ENCODE data around the gene LAPTM5. TPM values are rescaled to one million over a fixed set of nuclear protein-coding genes. Genes with fewer than 3 reads are reported as not detected.

Gene LAPTM5
- total RNA-seq, 1 experiment from 2014 or later: 1.5 TPM

- no peaks in the 10 kb centered on the region for H3K9me2 ChIP-seq (ENCODE audit: insufficient read depth)
- H3K79me2 ChIP-seq (ENCODE audit: insufficient read depth, low read length): no peaks in the 10 kb centered on the region
- no peak overlapping the region for H3K27ac ChIP-seq (ENCODE audit: low read depth, low read length)
- DNase-seq (ENCODE audit: low read depth, low spot score): no peak
- H3K4me2 ChIP-seq (ENCODE audit: low read length): no peak overlapping the region
- ChIA-PET CTCF (interaction anchor here (6.1 kb wide), 1 partner anchor 55 kb away, joined by 49 read pairs; no protein-coding TSS in a partner anchor), POLR2A (no interaction called here), RAD21 (ENCODE audit: low non-redundant PET in 1 of 2, low total read pairs in 2 of 2, uncharacterized antibody in 2 of 2, unreplicated experiment in 2 of 2) (no interaction called here)
- H3K9ac ChIP-seq (ENCODE audit: low read length): no peak overlapping the region
- H3K27me3 ChIP-seq (ENCODE audit: insufficient read depth, low read length): no peaks in the 10 kb centered on the region
- peaks cover 16 to 17% of the 10 kb centered on the region in 2 experiments for H3K4me1 ChIP-seq (ENCODE audit: control insufficient read depth in 1 of 2, insufficient read depth in 2 of 2, low read length in 2 of 2)
- H3K4me3 ChIP-seq (replicated peaks in 1 of 2; ENCODE audit: low read depth in 1 of 2, low read length in 2 of 2): no peak overlapping the region
- TF ChIP-seq, protein P1, sequence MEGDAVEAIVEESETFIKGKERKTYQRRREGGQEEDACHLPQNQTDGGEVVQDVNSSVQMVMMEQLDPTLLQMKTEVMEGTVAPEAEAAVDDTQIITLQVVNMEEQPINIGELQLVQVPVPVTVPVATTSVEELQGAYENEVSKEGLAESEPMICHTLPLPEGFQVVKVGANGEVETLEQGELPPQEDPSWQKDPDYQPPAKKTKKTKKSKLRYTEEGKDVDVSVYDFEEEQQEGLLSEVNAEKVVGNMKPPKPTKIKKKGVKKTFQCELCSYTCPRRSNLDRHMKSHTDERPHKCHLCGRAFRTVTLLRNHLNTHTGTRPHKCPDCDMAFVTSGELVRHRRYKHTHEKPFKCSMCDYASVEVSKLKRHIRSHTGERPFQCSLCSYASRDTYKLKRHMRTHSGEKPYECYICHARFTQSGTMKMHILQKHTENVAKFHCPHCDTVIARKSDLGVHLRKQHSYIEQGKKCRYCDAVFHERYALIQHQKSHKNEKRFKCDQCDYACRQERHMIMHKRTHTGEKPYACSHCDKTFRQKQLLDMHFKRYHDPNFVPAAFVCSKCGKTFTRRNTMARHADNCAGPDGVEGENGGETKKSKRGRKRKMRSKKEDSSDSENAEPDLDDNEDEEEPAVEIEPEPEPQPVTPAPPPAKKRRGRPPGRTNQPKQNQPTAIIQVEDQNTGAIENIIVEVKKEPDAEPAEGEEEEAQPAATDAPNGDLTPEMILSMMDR (IDR thresholded peaks at IDR 0.05 in 2 of 3, conservative IDR thresholded peaks at IDR 0.05 in 1 of 3; ENCODE audit: borderline replicate concordance in 1 of 3, insufficient read depth in 1 of 3, low read depth in 2 of 3, low read length in 2 of 3): peak in 2 of 3 experiments; percentile 42 to 62; a peak in 4 of 6 replicates
- TF ChIP-seq ZFX (IDR thresholded peaks at IDR 0.05): no peak
- no peak for TF ChIP-seq POLR2A (IDR thresholded peaks at IDR 0.05; ENCODE audit: borderline replicate concordance, extremely low read depth, insufficient read depth, insufficient read length)
- ATAC-seq: no peak
- H2AFZ ChIP-seq (ENCODE audit: low read depth, low read length, poor library complexity, severe bottlenecking): no peak overlapping the region
- no peaks in the 10 kb centered on the region for H3K9me3 ChIP-seq (ENCODE audit: control insufficient read depth in 1 of 2, insufficient read depth in 1 of 2, low read depth in 1 of 2, low read length in 2 of 2)
- no peaks in the 10 kb centered on the region for H4K20me1 ChIP-seq (ENCODE audit: insufficient read depth)
- no TSS peak for BruUV-seq (replicated peaks)
- H3K36me3 ChIP-seq (ENCODE audit: control insufficient read depth in 1 of 2, insufficient read depth in 2 of 2, low read length in 2 of 2): no peaks in the 10 kb centered on the region
- intact Hi-C loops (cut with micrococcal nuclease): no loop called here
Measured at GRCh38 chr1:30724175-30724574, 33.4 kb downstream of the LAPTM5 start.

DNA sequence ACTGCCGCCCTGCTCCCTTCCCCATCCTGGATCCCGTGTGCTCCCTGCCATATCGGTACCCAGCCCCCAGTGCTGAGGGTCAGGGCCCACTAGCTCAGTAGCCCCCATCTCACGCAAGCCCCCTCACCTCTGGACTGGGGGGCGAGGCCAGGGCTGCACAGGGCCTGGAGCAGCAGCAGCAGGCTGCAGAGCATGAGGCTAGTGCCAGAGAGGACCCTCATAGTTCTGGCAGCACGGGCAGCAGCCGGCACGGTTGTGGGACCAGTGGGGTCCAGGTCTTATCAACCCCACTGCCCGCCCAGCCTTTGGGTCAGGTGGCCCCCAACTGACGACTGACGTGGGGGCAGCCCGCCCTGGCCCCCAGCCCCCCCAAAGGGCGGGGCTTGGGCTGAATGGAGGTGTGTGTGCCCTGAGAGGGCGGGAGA lies 34.2 kb downstream of the LAPTM5 start, which contains the start of gene MATN1:
MATN1 (minus strand) TSS at position 255 of the 425 bp plus-strand sequence; CDS start at position 221, 34 bp downstream.
- POLR2A ChIA-PET: no interaction called here

More for the DNA sequence above, 34.2 kb downstream of the LAPTM5 start, which contains the start of gene MATN1:
- no TSS peak for BruUV-seq (replicated peaks)
- DNase-seq (ENCODE audit: low read depth, low spot score) (no peak), ATAC-seq (no peak)
- Histone ChIP-seq H3K4me3 (replicated peaks in 1 of 2; ENCODE audit: low read depth in 1 of 2, low read length in 2 of 2) (no peak within 1 kb of the TSS), H3K4me2 (ENCODE audit: low read length) (no peak within 1 kb of the TSS), H3K27me3 (ENCODE audit: insufficient read depth, low read length) (no peaks in the 10 kb centered on the region), H3K27ac (ENCODE audit: low read depth, low read length) (no peak within 1 kb of the TSS; the same call in 1 of the 2 replicates), H3K79me2 (ENCODE audit: insufficient read depth, low read length) (no peaks in the 10 kb centered on the region), H3K9me2 (ENCODE audit: insufficient read depth) (no peaks in the 10 kb centered on the region), H3K36me3 (ENCODE audit: control insufficient read depth in 1 of 2, insufficient read depth in 2 of 2, low read length in 2 of 2) (no peaks in the 10 kb centered on the region), H3K9ac (ENCODE audit: low read length) (no peak within 1 kb of the TSS), H4K20me1 (ENCODE audit: insufficient read depth) (no peaks in the 10 kb centered on the region), H3K4me1 (ENCODE audit: control insufficient read depth in 1 of 2, insufficient read depth in 2 of 2, low read length in 2 of 2) (peaks cover 16 to 24% of the 10 kb centered on the region in 2 experiments), H3K9me3 (ENCODE audit: control insufficient read depth in 1 of 2, insufficient read depth in 1 of 2, low read depth in 1 of 2, low read length in 2 of 2) (no peaks in the 10 kb centered on the region), H2AFZ (ENCODE audit: low read depth, low read length, poor library complexity, severe bottlenecking) (no peak within 1 kb of the TSS)
- RAD21 ChIA-PET (ENCODE audit: low non-redundant PET in 1 of 2, low total read pairs in 2 of 2, uncharacterized antibody in 2 of 2, unreplicated experiment in 2 of 2): no interaction called here
- TF ChIP-seq SP1 (IDR thresholded peaks at IDR 0.05; ENCODE audit: low read depth): no peak
- no peak for TF ChIP-seq ATF3 (IDR thresholded peaks at IDR 0.05)
- no peak for TF ChIP-seq ELF1 (IDR thresholded peaks at IDR 0.05; ENCODE audit: borderline replicate concordance, low read depth)
- TF ChIP-seq SRF (IDR thresholded peaks at IDR 0.05; ENCODE audit: low read depth): no peak
- TF ChIP-seq, protein P2, sequence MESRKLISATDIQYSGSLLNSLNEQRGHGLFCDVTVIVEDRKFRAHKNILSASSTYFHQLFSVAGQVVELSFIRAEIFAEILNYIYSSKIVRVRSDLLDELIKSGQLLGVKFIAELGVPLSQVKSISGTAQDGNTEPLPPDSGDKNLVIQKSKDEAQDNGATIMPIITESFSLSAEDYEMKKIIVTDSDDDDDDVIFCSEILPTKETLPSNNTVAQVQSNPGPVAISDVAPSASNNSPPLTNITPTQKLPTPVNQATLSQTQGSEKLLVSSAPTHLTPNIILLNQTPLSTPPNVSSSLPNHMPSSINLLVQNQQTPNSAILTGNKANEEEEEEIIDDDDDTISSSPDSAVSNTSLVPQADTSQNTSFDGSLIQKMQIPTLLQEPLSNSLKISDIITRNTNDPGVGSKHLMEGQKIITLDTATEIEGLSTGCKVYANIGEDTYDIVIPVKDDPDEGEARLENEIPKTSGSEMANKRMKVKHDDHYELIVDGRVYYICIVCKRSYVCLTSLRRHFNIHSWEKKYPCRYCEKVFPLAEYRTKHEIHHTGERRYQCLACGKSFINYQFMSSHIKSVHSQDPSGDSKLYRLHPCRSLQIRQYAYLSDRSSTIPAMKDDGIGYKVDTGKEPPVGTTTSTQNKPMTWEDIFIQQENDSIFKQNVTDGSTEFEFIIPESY (IDR thresholded peaks at IDR 0.05; ENCODE audit: extremely low read depth, insufficient replicate concordance, low read length): no peak
- no peak for TF ChIP-seq ZNF274 (IDR thresholded peaks at IDR 0.05; ENCODE audit: low read depth, low read length)
- no peak for TF ChIP-seq RAD21 (IDR thresholded peaks at IDR 0.05; ENCODE audit: low read depth)
- no peak for TF ChIP-seq YY1 (IDR thresholded peaks at IDR 0.05; ENCODE audit: extremely low read depth, insufficient replicate concordance, low read depth, low read length)
- intact Hi-C loops (cut with micrococcal nuclease): no loop called here
- CTCF ChIA-PET: interaction anchor here (6.1 kb wide), 1 partner anchor 56 kb away, joined by 49 read pairs; no protein-coding TSS in a partner anchor

All from HCT116 (cell line).